ENCODE data around the gene MAML2. TPM values are rescaled to one million over a fixed set of nuclear protein-coding genes. Genes with fewer than 3 reads are reported as not detected.

MAML2 gene
- total and polyA plus RNA-seq, 2 experiments from 2014 or later: 2.0 to 7.1 TPM

DNA sequence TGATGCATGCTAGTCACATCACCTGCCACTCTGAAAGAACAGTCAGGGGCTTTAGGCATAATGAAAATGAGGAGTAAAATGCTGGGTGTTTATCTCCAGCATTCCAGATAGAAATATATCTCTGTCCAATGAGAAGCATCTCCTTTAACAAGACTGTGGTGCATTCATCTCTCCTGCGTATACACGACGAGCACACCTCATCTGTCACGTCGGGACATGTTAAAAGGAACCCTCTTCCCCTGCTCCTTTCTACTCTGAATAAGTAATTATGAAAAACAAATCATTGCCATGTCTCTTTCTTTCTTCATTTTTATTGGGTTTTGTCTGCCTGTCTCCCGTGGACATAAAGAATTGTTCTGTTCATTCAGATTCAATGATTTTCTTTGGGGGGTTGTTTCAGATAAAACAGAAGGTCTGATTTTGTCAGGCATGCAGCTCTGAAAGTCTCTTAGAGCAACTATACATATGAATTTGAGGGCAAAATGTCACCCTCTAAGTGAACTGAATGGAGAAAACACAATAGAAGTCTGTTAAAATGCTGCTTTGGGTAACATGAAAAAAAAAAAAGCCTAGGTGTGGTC lies 195.0 kb downstream of the MAML2 start (continued):
- TF ChIP-seq, protein P1, sequence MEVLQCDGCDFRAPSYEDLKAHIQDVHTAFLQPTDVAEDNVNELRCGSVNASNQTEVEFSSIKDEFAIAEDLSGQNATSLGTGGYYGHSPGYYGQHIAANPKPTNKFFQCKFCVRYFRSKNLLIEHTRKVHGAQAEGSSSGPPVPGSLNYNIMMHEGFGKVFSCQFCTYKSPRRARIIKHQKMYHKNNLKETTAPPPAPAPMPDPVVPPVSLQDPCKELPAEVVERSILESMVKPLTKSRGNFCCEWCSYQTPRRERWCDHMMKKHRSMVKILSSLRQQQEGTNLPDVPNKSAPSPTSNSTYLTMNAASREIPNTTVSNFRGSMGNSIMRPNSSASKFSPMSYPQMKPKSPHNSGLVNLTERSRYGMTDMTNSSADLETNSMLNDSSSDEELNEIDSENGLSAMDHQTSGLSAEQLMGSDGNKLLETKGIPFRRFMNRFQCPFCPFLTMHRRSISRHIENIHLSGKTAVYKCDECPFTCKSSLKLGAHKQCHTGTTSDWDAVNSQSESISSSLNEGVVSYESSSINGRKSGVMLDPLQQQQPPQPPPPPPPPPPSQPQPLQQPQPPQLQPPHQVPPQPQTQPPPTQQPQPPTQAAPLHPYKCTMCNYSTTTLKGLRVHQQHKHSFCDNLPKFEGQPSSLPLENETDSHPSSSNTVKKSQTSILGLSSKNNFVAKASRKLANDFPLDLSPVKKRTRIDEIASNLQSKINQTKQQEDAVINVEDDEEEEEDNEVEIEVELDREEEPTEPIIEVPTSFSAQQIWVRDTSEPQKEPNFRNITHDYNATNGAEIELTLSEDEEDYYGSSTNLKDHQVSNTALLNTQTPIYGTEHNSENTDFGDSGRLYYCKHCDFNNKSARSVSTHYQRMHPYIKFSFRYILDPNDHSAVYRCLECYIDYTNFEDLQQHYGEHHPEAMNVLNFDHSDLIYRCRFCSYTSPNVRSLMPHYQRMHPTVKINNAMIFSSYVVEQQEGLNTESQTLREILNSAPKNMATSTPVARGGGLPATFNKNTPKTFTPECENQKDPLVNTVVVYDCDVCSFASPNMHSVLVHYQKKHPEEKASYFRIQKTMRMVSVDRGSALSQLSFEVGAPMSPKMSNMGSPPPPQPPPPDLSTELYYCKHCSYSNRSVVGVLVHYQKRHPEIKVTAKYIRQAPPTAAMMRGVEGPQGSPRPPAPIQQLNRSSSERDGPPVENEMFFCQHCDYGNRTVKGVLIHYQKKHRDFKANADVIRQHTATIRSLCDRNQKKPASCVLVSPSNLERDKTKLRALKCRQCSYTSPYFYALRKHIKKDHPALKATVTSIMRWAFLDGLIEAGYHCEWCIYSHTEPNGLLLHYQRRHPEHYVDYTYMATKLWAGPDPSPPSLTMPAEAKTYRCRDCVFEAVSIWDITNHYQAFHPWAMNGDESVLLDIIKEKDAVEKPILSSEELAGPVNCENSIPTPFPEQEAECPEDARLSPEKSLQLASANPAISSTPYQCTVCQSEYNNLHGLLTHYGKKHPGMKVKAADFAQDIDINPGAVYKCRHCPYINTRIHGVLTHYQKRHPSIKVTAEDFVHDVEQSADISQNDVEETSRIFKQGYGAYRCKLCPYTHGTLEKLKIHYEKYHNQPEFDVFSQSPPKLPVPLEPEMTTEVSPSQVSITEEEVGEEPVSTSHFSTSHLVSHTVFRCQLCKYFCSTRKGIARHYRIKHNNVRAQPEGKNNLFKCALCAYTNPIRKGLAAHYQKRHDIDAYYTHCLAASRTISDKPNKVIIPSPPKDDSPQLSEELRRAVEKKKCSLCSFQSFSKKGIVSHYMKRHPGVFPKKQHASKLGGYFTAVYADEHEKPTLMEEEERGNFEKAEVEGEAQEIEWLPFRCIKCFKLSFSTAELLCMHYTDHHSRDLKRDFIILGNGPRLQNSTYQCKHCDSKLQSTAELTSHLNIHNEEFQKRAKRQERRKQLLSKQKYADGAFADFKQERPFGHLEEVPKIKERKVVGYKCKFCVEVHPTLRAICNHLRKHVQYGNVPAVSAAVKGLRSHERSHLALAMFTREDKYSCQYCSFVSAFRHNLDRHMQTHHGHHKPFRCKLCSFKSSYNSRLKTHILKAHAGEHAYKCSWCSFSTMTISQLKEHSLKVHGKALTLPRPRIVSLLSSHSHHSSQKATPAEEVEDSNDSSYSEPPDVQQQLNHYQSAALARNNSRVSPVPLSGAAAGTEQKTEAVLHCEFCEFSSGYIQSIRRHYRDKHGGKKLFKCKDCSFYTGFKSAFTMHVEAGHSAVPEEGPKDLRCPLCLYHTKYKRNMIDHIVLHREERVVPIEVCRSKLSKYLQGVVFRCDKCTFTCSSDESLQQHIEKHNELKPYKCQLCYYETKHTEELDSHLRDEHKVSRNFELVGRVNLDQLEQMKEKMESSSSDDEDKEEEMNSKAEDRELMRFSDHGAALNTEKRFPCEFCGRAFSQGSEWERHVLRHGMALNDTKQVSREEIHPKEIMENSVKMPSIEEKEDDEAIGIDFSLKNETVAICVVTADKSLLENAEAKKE (CRISPR knock-in tag; IDR thresholded peaks at IDR 0.05): no peak
- TF ChIP-seq EZH2 (IDR thresholded peaks at IDR 0.05; ENCODE audit: low read depth, unreplicated experiment) (no peak), ZNF114 (CRISPR knock-in tag; IDR thresholded peaks at IDR 0.05) (no peak), STAT1 (IDR thresholded peaks at IDR 0.05; ENCODE audit: unreplicated experiment) (no peak)
- TF ChIP-seq, protein P2, sequence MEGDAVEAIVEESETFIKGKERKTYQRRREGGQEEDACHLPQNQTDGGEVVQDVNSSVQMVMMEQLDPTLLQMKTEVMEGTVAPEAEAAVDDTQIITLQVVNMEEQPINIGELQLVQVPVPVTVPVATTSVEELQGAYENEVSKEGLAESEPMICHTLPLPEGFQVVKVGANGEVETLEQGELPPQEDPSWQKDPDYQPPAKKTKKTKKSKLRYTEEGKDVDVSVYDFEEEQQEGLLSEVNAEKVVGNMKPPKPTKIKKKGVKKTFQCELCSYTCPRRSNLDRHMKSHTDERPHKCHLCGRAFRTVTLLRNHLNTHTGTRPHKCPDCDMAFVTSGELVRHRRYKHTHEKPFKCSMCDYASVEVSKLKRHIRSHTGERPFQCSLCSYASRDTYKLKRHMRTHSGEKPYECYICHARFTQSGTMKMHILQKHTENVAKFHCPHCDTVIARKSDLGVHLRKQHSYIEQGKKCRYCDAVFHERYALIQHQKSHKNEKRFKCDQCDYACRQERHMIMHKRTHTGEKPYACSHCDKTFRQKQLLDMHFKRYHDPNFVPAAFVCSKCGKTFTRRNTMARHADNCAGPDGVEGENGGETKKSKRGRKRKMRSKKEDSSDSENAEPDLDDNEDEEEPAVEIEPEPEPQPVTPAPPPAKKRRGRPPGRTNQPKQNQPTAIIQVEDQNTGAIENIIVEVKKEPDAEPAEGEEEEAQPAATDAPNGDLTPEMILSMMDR (conservative IDR thresholded peaks at IDR 0.05; ENCODE audit: low read depth in 2 of 2): no peak
- TF ChIP-seq, protein P3, sequence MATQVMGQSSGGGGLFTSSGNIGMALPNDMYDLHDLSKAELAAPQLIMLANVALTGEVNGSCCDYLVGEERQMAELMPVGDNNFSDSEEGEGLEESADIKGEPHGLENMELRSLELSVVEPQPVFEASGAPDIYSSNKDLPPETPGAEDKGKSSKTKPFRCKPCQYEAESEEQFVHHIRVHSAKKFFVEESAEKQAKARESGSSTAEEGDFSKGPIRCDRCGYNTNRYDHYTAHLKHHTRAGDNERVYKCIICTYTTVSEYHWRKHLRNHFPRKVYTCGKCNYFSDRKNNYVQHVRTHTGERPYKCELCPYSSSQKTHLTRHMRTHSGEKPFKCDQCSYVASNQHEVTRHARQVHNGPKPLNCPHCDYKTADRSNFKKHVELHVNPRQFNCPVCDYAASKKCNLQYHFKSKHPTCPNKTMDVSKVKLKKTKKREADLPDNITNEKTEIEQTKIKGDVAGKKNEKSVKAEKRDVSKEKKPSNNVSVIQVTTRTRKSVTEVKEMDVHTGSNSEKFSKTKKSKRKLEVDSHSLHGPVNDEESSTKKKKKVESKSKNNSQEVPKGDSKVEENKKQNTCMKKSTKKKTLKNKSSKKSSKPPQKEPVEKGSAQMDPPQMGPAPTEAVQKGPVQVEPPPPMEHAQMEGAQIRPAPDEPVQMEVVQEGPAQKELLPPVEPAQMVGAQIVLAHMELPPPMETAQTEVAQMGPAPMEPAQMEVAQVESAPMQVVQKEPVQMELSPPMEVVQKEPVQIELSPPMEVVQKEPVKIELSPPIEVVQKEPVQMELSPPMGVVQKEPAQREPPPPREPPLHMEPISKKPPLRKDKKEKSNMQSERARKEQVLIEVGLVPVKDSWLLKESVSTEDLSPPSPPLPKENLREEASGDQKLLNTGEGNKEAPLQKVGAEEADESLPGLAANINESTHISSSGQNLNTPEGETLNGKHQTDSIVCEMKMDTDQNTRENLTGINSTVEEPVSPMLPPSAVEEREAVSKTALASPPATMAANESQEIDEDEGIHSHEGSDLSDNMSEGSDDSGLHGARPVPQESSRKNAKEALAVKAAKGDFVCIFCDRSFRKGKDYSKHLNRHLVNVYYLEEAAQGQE (IDR thresholded peaks at IDR 0.05; ENCODE audit: unreplicated experiment): no peak

Data from GM23338 (cell line).